ENCODE data around the gene SNRPB2.

Gene SNRPB2

GRCh38 chr20:16714751-16715150 lies 15.1 kb upstream of the SNRPB2 start:
- Histone ChIP-seq H3K9ac (no peak overlapping the region), H3K4me3 (no peak overlapping the region), H3K9me3 (no peaks in the 10 kb centered on the region), H3K4me2 (no peak overlapping the region), H3K27me3 (no peaks in the 10 kb centered on the region), H3K4me1 (no peaks in the 10 kb centered on the region), H3K27ac (no peak overlapping the region), H3K36me3 (no peaks in the 10 kb centered on the region), H4K20me1 (no peaks in the 10 kb centered on the region)
- TF ChIP-seq Cebpa-rat (IDR thresholded peaks at IDR 0.05): no peak

GRCh38 chr20:16719421-16719820 lies 10.4 kb upstream of the SNRPB2 start:
- Histone ChIP-seq H3K4me2 (no peak overlapping the region), H3K27ac (no peak overlapping the region), H3K36me3 (no peaks in the 10 kb centered on the region), H3K9me3 (no peaks in the 10 kb centered on the region), H3K4me3 (no peak overlapping the region), H3K27me3 (no peaks in the 10 kb centered on the region), H4K20me1 (no peaks in the 10 kb centered on the region), H3K9ac (no peak overlapping the region), H3K4me1 (no peaks in the 10 kb centered on the region)
- TF ChIP-seq Cebpa-rat (IDR thresholded peaks at IDR 0.05): no peak

DNA sequence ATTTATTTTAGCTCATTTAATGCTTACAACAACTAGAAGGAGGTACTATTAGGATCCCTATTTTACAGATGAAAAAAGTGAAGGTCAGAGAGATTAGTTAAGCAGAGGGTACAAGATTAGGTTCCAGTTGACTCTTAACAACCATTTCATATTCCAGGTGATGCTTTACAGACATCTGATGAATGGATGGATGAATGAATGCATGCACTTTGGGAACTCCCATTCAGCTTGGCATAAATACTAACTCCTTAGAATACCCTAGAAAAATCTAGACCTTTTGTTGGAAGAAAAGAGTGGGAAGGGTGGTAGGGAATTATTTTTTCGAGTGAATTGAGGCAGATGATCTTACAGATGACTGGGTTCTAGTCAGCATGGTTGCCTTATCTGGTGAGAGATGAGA lies 746 bp upstream of the SNRPB2 start:
- no peak overlapping the region for H3K9ac ChIP-seq
- no peaks in the 10 kb centered on the region for H3K27me3 ChIP-seq
- H3K27ac ChIP-seq: peak overlapping the region; percentile 92
- TF ChIP-seq Cebpa-rat (IDR thresholded peaks at IDR 0.05): no peak
- peaks cover 33% of the 10 kb centered on the region for H4K20me1 ChIP-seq
- peaks cover 18% of the 10 kb centered on the region for H3K4me1 ChIP-seq
- peak overlapping the region; percentile 48 for H3K4me2 ChIP-seq
- H3K9me3 ChIP-seq: peaks cover 4% of the 10 kb centered on the region; the same call in 1 of the 2 replicates
- peak overlapping the region; percentile 87 for H3K4me3 ChIP-seq
- peaks cover 22% of the 10 kb centered on the region for H3K36me3 ChIP-seq

GRCh38 chr20:16732506-16733152 lies 2.8 kb downstream of the SNRPB2 start:
- Histone ChIP-seq H3K27ac (no peak overlapping the region), H3K4me2 (no peak overlapping the region), H3K27me3 (no peaks in the 10 kb centered on the region), H3K9ac (no peak overlapping the region), H4K20me1 (peaks cover 60% of the 10 kb centered on the region), H3K9me3 (peaks cover 4% of the 10 kb centered on the region; the same call in 1 of the 2 replicates), H3K36me3 (peaks cover 57% of the 10 kb centered on the region), H3K4me3 (no peak overlapping the region), H3K4me1 (peaks cover 18% of the 10 kb centered on the region)
- no peak for TF ChIP-seq Cebpa-rat (IDR thresholded peaks at IDR 0.05)

GRCh38 chr20:16740365-16741072 lies 10.7 kb downstream of the SNRPB2 start:
- H3K4me2 ChIP-seq: no peak overlapping the region
- peaks cover 75% of the 10 kb centered on the region for H3K36me3 ChIP-seq
- H3K4me1 ChIP-seq: no peaks in the 10 kb centered on the region
- no peak overlapping the region for H3K9ac ChIP-seq
- H4K20me1 ChIP-seq: peaks cover 14% of the 10 kb centered on the region
- no peaks in the 10 kb centered on the region for H3K27me3 ChIP-seq
- H3K4me3 ChIP-seq: no peak overlapping the region
- no peak overlapping the region for H3K27ac ChIP-seq
- H3K9me3 ChIP-seq: no peaks in the 10 kb centered on the region
- no peak for TF ChIP-seq Cebpa-rat (IDR thresholded peaks at IDR 0.05)

DNA sequence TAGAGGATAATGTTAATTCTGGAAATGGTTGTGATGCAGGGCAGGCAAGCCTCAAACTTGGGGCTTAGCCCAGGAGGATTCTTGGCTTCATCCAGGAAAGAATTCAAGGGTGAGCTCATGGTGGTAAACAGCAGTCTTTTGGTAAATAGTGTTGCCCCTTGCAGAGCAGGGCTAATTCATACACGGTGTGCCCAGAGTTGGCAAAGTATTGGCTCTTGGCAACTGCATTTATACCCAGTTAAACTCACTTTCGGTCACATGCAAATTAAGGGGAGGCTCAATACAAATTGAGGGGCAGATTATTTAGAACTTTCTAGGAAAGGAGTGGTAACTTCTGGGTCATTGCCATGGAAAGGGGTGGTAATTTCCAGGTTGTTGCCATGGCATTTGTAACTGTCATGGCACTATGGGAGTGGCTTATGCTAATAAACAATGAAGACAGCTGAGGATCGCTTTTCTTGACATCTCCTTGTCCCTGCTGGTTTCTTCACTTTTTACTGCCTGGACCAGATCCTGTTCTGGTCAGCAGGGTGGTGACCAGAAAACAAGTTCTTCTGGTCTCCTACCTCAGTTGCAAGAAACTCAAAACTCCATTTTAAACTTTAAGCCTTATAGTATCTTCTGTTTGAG lies 14.5 kb downstream of the SNRPB2 start:
- Histone ChIP-seq H3K9me3 (no peaks in the 10 kb centered on the region), H3K4me3 (no peak overlapping the region), H3K36me3 (peaks cover 38% of the 10 kb centered on the region), H3K4me1 (peaks cover 12% of the 10 kb centered on the region), H4K20me1 (no peaks in the 10 kb centered on the region), H3K4me2 (no peak overlapping the region), H3K27ac (no peak overlapping the region), H3K9ac (no peak overlapping the region), H3K27me3 (no peaks in the 10 kb centered on the region)
- TF ChIP-seq Cebpa-rat (IDR thresholded peaks at IDR 0.05): no peak

DNA sequence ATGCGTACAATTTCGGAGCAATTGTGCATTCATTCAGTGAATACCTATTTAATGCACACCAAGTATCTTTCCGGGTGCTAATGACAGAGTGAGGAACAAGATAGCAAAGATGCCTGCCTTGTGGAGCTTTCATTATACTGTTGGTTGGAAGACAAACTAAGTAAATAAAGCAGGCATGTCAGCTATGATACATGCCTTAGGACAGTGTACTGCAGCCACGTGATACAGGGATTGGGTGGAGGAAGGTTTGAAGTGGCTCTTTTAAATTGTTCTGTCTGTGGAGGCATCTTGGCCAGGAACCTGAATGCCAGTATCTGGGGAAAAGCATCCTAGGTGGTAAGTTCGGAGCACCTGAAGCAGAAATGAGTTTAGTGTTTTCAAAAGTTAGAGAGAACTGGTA lies 15.4 kb downstream of the SNRPB2 start:
- Histone ChIP-seq H3K27me3 (no peaks in the 10 kb centered on the region), H3K4me1 (peaks cover 21% of the 10 kb centered on the region), H3K4me3 (no peak overlapping the region), H3K9ac (no peak overlapping the region), H3K27ac (no peak overlapping the region), H4K20me1 (no peaks in the 10 kb centered on the region), H3K36me3 (peaks cover 29% of the 10 kb centered on the region), H3K9me3 (no peaks in the 10 kb centered on the region), H3K4me2 (no peak overlapping the region)
- no peak for TF ChIP-seq Cebpa-rat (IDR thresholded peaks at IDR 0.05)

GRCh38 chr20:16747291-16747811 lies 17.5 kb downstream of the SNRPB2 start:
- Histone ChIP-seq H3K4me1 (peaks cover 42% of the 10 kb centered on the region), H3K4me3 (no peak overlapping the region), H3K9ac (no peak overlapping the region), H3K27me3 (no peaks in the 10 kb centered on the region), H3K27ac (no peak overlapping the region), H3K4me2 (0 out of 2 replicates have a peak overlapping the region, but pooled peaks have one; percentile 9), H3K9me3 (no peaks in the 10 kb centered on the region), H4K20me1 (no peaks in the 10 kb centered on the region), H3K36me3 (peaks cover 8% of the 10 kb centered on the region)
- TF ChIP-seq Cebpa-rat (IDR thresholded peaks at IDR 0.05): no peak

GRCh38 chr20:16748308-16748900 lies 18.6 kb downstream of the SNRPB2 start, which contains the start of gene OTOR:
OTOR (plus strand) TSS chr20:16748358; CDS start chr20:16748402, 44 bp downstream.
- no peak for TF ChIP-seq Cebpa-rat (IDR thresholded peaks at IDR 0.05)
- no peaks in the 10 kb centered on the region for H4K20me1 ChIP-seq
- H3K4me3 ChIP-seq: peak within 1 kb of the TSS; percentile 65; the same call in 1 of the 2 replicates
- H3K4me2 ChIP-seq: peak within 1 kb of the TSS; percentile 66
- H3K27ac ChIP-seq: peak within 1 kb of the TSS; percentile 77
- no peaks in the 10 kb centered on the region for H3K36me3 ChIP-seq
- H3K27me3 ChIP-seq: no peaks in the 10 kb centered on the region
- H3K4me1 ChIP-seq: peaks cover 53% of the 10 kb centered on the region
- H3K9ac ChIP-seq: no peak within 1 kb of the TSS
- no peaks in the 10 kb centered on the region for H3K9me3 ChIP-seq
